IMR-90 (cell line): ENCODE results near the gene MEF2D. TPM values are rescaled to one million over a fixed set of nuclear protein-coding genes. Genes with fewer than 3 reads are reported as not detected.

ENCODE experiments used
- ATAC-seq: fragments of 200-7000 bp; cut with Tn5 transposase; 2 replicates; pipeline ENCODE4 v1.9.1; 2020; ENCODE audit warnings: low read depth, mild to moderate bottlenecking, moderate library complexity
- BruUV-seq: library from RNA; stranded (reverse); fragments of 400-500 nt; replicated peaks from 2 replicates; lab custom pipeline; 2021; lab: Mats Ljungman, UMichigan
- CTCF ChIA-PET: fragments of 300-600 bp; formaldehyde crosslinking; extraction: SDS; loops from one replicate; lab custom pipeline; 2021; ENCODE audit warnings: antibody characterized with exemption; lab: Yijun Ruan, JAX
- POLR2A ChIA-PET: fragments of 300-600 bp; sonication (Branson Sonifier 250); formaldehyde crosslinking; loops from one replicate; lab custom pipeline; 2022; ENCODE audit warnings: antibody characterized with exemption; ENCODE audit not compliant: unreplicated experiment; lab: Charles Lee
- DNase-seq: peaks from one replicate; pipeline ENCODE4 v3.0.0; 2013
- H2AFZ ChIP-seq: replicated peaks from 2 replicates; pipeline ENCODE3; 2013; ENCODE audit warnings: low read length, mild to moderate bottlenecking; ENCODE audit not compliant: poor library complexity
- H2AK5ac ChIP-seq: 2 replicates; pipeline ENCODE4 v1.6.1; 2013; ENCODE audit warnings: low read depth, low read length, inconsistent platforms
- H2AK9ac ChIP-seq: replicated peaks from 2 replicates; pipeline ENCODE3; 2013; ENCODE audit warnings: mild to moderate bottlenecking, low read depth, low read length, moderate library complexity; ENCODE audit not compliant: poor library complexity
- H2BK120ac ChIP-seq: 2 replicates; pipeline ENCODE4 v1.6.1; 2013; ENCODE audit warnings: low read depth, low read length, inconsistent platforms
- H2BK15ac ChIP-seq: 3 replicates; pipeline ENCODE4 v1.6.1; 2013; ENCODE audit warnings: low read depth, low read length, inconsistent platforms
- H2BK20ac ChIP-seq: 2 replicates; pipeline ENCODE4 v1.6.1; 2013; ENCODE audit warnings: low read depth, mild to moderate bottlenecking, inconsistent platforms, low read length, moderate library complexity
- H2BK5ac ChIP-seq: 2 replicates; pipeline ENCODE4 v1.6.1; 2013; ENCODE audit warnings: mild to moderate bottlenecking, low read depth, low read length, inconsistent platforms; ENCODE audit not compliant: poor library complexity, severe bottlenecking
- H3K14ac ChIP-seq: replicated peaks from 2 replicates; pipeline ENCODE4 v1.6.1; 2013; ENCODE audit warnings: low read depth, low read length, inconsistent platforms
- H3K18ac ChIP-seq: 2 replicates; pipeline ENCODE4 v1.6.1; 2013; ENCODE audit warnings: low read depth, low read length, control low read depth
- H3K23ac ChIP-seq: 2 replicates; pipeline ENCODE4 v1.6.1; 2013; ENCODE audit warnings: low read depth, low read length, inconsistent platforms
- H3K27ac ChIP-seq: 2 replicates; pipeline ENCODE4 v1.5.1; 2013; ENCODE audit warnings: mild to moderate bottlenecking, control low read depth, low read length; ENCODE audit not compliant: insufficient read depth
- H3K27me3 ChIP-seq: 2 replicates; pipeline ENCODE4 v1.6.1; 2013; ENCODE audit warnings: low read length; ENCODE audit not compliant: control insufficient read depth, insufficient read depth
- H3K36me3 ChIP-seq: 2 replicates; pipeline ENCODE4 v1.6.1; 2013; ENCODE audit warnings: low read length, mixed read lengths; ENCODE audit not compliant: control insufficient read depth, insufficient read depth
- H3K4ac ChIP-seq: 2 replicates; pipeline ENCODE4 v1.6.1; 2013; ENCODE audit warnings: low read depth, low read length, inconsistent platforms
- H3K4me1 ChIP-seq: 2 replicates; pipeline ENCODE4 v1.6.1; 2013; ENCODE audit warnings: low read length, mixed read lengths; ENCODE audit not compliant: control insufficient read depth, insufficient read depth
- H3K4me2 ChIP-seq: 2 replicates; pipeline ENCODE4 v1.6.1; 2013; ENCODE audit warnings: low read depth, mild to moderate bottlenecking, control low read depth, low read length, moderate library complexity
- H3K4me3 ChIP-seq: 2 replicates; pipeline ENCODE4 v1.5.1; 2013; ENCODE audit warnings: low read depth, mild to moderate bottlenecking, control low read depth, low read length, moderate library complexity; ENCODE audit not compliant: insufficient read depth
- H3K56ac ChIP-seq: 2 replicates; pipeline ENCODE4 v1.6.1; 2013; ENCODE audit warnings: low read length, inconsistent platforms; ENCODE audit not compliant: insufficient read depth; ENCODE audit errors: extremely low read depth
- H3K79me1 ChIP-seq, 2 experiments: 2 replicates each; pipeline ENCODE4 v1.6.1; 2013; ENCODE audit warnings: low read length in 2 of 2, inconsistent platforms in 1 of 2, low read depth in 1 of 2
- H3K9ac ChIP-seq: 2 replicates; pipeline ENCODE4 v1.6.1; 2013; ENCODE audit warnings: low read depth, low read length, control low read depth
- H3K9me1 ChIP-seq: 2 replicates; pipeline ENCODE4 v1.6.1; 2013; ENCODE audit warnings: low read length, inconsistent platforms; ENCODE audit not compliant: insufficient read depth
- H3K9me3 ChIP-seq: 2 replicates; pipeline ENCODE4 v1.6.1; 2013; ENCODE audit warnings: low read length; ENCODE audit not compliant: control insufficient read depth, insufficient read depth
- H4K20me1 ChIP-seq: 2 replicates; pipeline ENCODE4 v1.6.1; 2013; ENCODE audit warnings: low read length, inconsistent platforms; ENCODE audit not compliant: insufficient read depth
- H4K5ac ChIP-seq: 2 replicates; pipeline ENCODE4 v1.6.1; 2013; ENCODE audit warnings: mild to moderate bottlenecking, low read depth, low read length, control low read depth
- H4K8ac ChIP-seq, 2 experiments: 2 replicates each; pipeline ENCODE4 v1.6.1; 2013; ENCODE audit warnings: low read depth in 2 of 2, low read length in 2 of 2, control low read depth in 1 of 2, inconsistent platforms in 1 of 2
- H4K91ac ChIP-seq: 2 replicates; pipeline ENCODE4 v1.6.1; 2013; ENCODE audit warnings: low read depth, low read length, inconsistent platforms; ENCODE audit not compliant: insufficient read depth
- MAFK ChIP-seq: IDR thresholded peaks from 2 replicates; pipeline ENCODE4 v1.6.1; 2012; ENCODE audit warnings: low read depth, low read length, improper control_type of control experiment
- WGBS, 2 experiments: methylation state at CpG; one replicate each; pipeline versions ENCODE4 v1.1.5 to v1.1.7; 2013; ENCODE audit warnings: missing lambda C conversion rate in 2 of 2; ENCODE audit not compliant: insufficient read length in 1 of 2; ENCODE audit errors: extremely low coverage in 2 of 2; 5-methylcytosine and 5-hydroxymethylcytosine counted together
- dilution Hi-C: fragments of 300-500 bp; cut with HindIII; formaldehyde crosslinking; loops from one replicate; pipeline ENCODE4 v1.14.3; 2018; ENCODE audit warnings: low sequenced_read_pairs; ENCODE audit not compliant: unreplicated experiment
- in situ Hi-C: fragments of 300-500 bp; cut with MboI; formaldehyde crosslinking; loops from 3 replicates; pipeline ENCODE4 v1.14.3; 2019; ENCODE audit warnings: low sequenced_read_pairs, inconsistent platforms, mixed read lengths
- intact Hi-C: fragments of 100-400 bp; cut with micrococcal nuclease; formaldehyde crosslinking; loops from 2 replicates; pipeline ENCODE4 v1.10.0; 2022
- polyA plus RNA-seq, 3 experiments: library from polyadenylated mRNA; depleted of rRNA; stranded (reverse); fragments of >200 nt; gene quantifications; 2 replicates each; pipeline ENCODE4 v1.2.3, GENCODE V29; 2012; ENCODE audit warnings: low replicate concordance in 1 of 3
- total RNA-seq: library from RNA; depleted of rRNA; stranded (reverse); fragments of >200 nt; gene quantifications from 2 replicates; pipeline ENCODE4 v1.2.3, GENCODE V29; 2012

The MEF2D gene
- total and polyA plus RNA-seq, 2 of the 4 experiments (the other 2 are of a cell fraction), result 2.9 to 20.0 TPM

DNA sequence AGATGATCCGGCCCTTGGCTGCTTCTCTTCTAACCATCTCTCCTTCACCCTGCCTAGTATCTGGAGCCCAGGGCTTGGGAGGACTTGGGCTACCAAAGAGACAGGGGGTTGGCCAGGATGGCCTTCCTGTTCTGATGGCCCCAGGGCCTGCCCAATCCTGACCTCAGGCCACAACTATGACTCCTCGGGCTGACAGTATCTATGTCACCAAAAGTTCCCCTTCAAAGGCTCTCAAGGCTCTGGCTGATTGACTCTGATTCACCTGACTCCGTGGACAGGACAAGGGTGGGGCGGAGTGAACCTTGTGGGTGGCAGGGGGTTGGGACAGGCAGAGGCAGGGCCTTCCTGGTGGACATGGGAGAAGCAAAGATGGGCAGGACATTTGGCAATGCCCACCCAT is 12.7 kb downstream of the MEF2D start:
- Histone ChIP-seq H4K5ac (no peak overlapping the region), H2BK15ac (no peak overlapping the region), H3K9me1 (peaks cover 76% of the 10 kb centered on the region), H2AK9ac (no peak overlapping the region), H2BK120ac (no peak overlapping the region), H4K91ac (no peak overlapping the region), H3K9me3 (no peaks in the 10 kb centered on the region), H3K4me2 (no peak overlapping the region), H4K8ac (no peak overlapping the region), H3K4ac (no peak overlapping the region), H2AFZ (no peak overlapping the region), H3K27ac (no peak overlapping the region), H3K36me3 (peaks cover 8% of the 10 kb centered on the region), H2AK5ac (no peak overlapping the region), H3K14ac (no peak overlapping the region), H3K4me1 (peaks cover 50% of the 10 kb centered on the region), H3K23ac (no peak overlapping the region), H3K56ac (no peak overlapping the region), H3K9ac (no peak overlapping the region), H3K4me3 (no peak overlapping the region), H2BK5ac (no peak overlapping the region), H4K20me1 (peaks cover 100% of the 10 kb centered on the region), H3K27me3 (no peaks in the 10 kb centered on the region), H3K79me1 (peaks cover 11 to 100% of the 10 kb centered on the region in 2 experiments; a peak in 3 of 4 replicates), H2BK20ac (no peak overlapping the region), H3K18ac (no peak overlapping the region)
- no peak for ATAC-seq
- intact Hi-C loops, result no loop called here
- no peak for TF ChIP-seq MAFK
- WGBS, 2 experiments, result 100% methylated on average over 1 of the region's 4 CpGs; no CpG with 5 or more reads in 1 of the 2 experiments
- dilution Hi-C loops, result no loop called here
- no TSS peak for BruUV-seq
- no peak for DNase-seq
- in situ Hi-C loops, result no loop called here
- ChIA-PET CTCF (no interaction called here), POLR2A (no interaction called here)
